Measurements from ENCODE around the gene NAALAD2. TPM values are rescaled to one million over a fixed set of nuclear protein-coding genes. Genes with fewer than 3 reads are reported as not detected.

Gene NAALAD2
- total and polyA plus RNA-seq, 3 experiments from 2014 or later, result not detected

DNA sequence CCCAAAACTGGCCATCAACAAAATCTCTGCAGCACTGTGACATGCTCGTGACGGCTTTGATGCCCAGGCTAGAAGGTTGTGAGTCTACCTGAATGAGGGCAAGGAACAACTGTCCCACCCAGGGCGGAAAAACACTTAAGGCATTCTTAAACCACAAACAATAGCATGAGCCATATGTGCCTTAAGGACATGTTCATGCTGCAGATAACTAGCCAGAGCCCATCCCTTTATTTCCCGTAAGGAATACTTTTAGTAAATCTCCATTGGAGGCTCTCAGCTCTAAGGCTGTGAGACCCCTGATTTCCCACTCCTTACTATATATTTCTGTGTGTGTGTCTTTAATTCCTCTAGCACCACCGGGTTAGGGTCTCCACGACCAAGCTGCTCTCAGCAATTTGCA is 85.0 kb downstream of the NAALAD2 start:
- Histone ChIP-seq H3K9me3 (ENCODE audit: low read length) (no peaks in the 10 kb centered on the region), H3K36me3 (ENCODE audit: insufficient read depth, low read length) (peaks cover 7% of the 10 kb centered on the region), H3K4me1 (ENCODE audit: insufficient read depth, low read length) (peaks cover 46% of the 10 kb centered on the region), H3K27me3 (ENCODE audit: insufficient read depth, low read length, poor library complexity, severe bottlenecking) (no peaks in the 10 kb centered on the region), H3K27ac (ENCODE audit: low read depth, low read length) (no peak overlapping the region), H3K4me3 (ENCODE audit: low read length) (no peak overlapping the region)
- Mint-ChIP-seq H3K4me1 (peaks cover 68 to 85% (median 80%) of the 10 kb centered on the region in 3 donors), H3K27me3 (no peaks in the 10 kb centered on the region), H3K27ac (peak overlapping the region; percentile 0 to 87 (median 52)), H3K36me3 (peaks cover 0 to 35% (median 6%) of the 10 kb centered on the region in 3 donors), H3K4me3 (peak overlapping the region in 6 of 7 donors; percentile 20 to 99 (median 95)), H3K9me3 (no peaks in the 10 kb centered on the region)
- ChIA-PET POLR2A (no interaction called here), CTCF (no interaction called here)
- DNase-seq, result no peak

DNA sequence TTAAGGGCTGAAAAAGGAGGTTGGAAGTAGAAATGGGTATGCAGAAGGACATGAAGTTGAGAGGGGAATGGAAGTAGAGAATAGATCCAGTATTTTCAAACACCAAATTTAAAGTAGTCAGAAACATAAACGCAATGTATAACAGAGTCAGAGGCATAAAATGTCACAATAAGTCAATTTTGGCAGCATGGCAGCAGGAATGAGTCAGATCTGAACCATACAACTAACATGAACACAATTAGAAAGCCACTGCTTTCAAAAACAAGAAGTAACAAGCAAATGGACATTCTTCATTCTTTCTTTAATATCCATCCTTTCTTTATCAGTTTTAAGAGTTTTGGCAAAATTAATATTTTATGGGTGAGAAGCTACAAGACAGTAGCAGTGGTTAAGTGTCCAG is 85.9 kb downstream of the NAALAD2 start:
- Mint-ChIP-seq H3K4me3 (peak overlapping the region; percentile 93 to 99 (median 99)), H3K36me3 (peaks cover 0 to 29% (median 7%) of the 10 kb centered on the region in 3 donors), H3K27ac (peak overlapping the region; percentile 13 to 98 (median 82)), H3K9me3 (no peaks in the 10 kb centered on the region), H3K27me3 (no peaks in the 10 kb centered on the region), H3K4me1 (peaks cover 70 to 85% (median 80%) of the 10 kb centered on the region in 3 donors)
- Histone ChIP-seq H3K27ac (ENCODE audit: low read depth, low read length) (peak overlapping the region; percentile 32), H3K27me3 (ENCODE audit: insufficient read depth, low read length, poor library complexity, severe bottlenecking) (no peaks in the 10 kb centered on the region), H3K4me1 (ENCODE audit: insufficient read depth, low read length) (peaks cover 46% of the 10 kb centered on the region), H3K9me3 (ENCODE audit: low read length) (no peaks in the 10 kb centered on the region), H3K4me3 (ENCODE audit: low read length) (no peak overlapping the region), H3K36me3 (ENCODE audit: insufficient read depth, low read length) (no peaks in the 10 kb centered on the region)
- DNase-seq, result no peak
- POLR2A ChIA-PET, result no interaction called here
- CTCF ChIA-PET, result interaction anchor here (1.1 kb wide), 1 partner anchor 16 kb away, joined by 5 read pairs; no protein-coding TSS in a partner anchor

DNA sequence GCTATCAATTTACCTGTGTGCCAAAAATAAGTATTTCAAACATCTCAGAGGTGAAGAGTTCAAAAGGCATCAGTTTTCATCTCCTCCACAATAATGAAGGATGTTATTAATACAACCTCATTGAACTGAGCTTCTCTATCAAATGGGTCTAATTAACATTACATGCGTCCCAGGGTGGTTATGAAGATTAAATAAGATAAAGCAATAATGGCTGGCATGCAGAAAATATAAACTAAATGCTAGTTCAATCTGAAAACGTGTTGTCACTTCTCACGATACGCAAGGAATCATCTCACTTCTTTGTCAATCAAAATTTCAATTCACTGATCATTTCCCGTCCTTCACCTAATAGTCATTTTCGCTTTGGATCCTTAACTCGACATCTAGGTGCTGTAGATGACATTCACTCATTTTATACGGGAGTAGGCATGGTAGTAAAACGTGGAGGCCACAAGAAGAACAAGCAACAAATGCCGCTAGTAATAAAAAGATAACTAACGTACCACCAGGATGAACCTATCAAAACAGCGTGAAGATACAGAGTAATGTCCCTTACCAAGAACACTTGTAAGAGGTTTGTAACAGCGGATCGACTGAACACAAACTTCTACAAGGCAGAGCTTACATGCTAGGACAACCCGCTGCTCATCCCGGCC is 87.5 kb downstream of the NAALAD2 start:
- Histone ChIP-seq H3K27me3 (ENCODE audit: insufficient read depth, low read length, poor library complexity, severe bottlenecking) (no peaks in the 10 kb centered on the region), H3K4me1 (ENCODE audit: insufficient read depth, low read length) (peaks cover 40% of the 10 kb centered on the region), H3K36me3 (ENCODE audit: insufficient read depth, low read length) (no peaks in the 10 kb centered on the region), H3K9me3 (ENCODE audit: low read length) (no peaks in the 10 kb centered on the region), H3K4me3 (ENCODE audit: low read length) (peak overlapping the region; percentile 85), H3K27ac (ENCODE audit: low read depth, low read length) (peak overlapping the region; percentile 86)
- Mint-ChIP-seq H3K27ac (peak overlapping the region; percentile 81 to 99 (median 97)), H3K36me3 (peaks cover 0 to 19% (median 1%) of the 10 kb centered on the region in 3 donors), H3K27me3 (no peaks in the 10 kb centered on the region), H3K4me1 (peaks cover 62 to 75% (median 69%) of the 10 kb centered on the region in 3 donors), H3K4me3 (peak overlapping the region; percentile 93 to 99 (median 99)), H3K9me3 (no peaks in the 10 kb centered on the region)
- POLR2A ChIA-PET, result no interaction called here
- CTCF ChIA-PET, result no interaction called here
- DNase-seq, result no peak

DNA sequence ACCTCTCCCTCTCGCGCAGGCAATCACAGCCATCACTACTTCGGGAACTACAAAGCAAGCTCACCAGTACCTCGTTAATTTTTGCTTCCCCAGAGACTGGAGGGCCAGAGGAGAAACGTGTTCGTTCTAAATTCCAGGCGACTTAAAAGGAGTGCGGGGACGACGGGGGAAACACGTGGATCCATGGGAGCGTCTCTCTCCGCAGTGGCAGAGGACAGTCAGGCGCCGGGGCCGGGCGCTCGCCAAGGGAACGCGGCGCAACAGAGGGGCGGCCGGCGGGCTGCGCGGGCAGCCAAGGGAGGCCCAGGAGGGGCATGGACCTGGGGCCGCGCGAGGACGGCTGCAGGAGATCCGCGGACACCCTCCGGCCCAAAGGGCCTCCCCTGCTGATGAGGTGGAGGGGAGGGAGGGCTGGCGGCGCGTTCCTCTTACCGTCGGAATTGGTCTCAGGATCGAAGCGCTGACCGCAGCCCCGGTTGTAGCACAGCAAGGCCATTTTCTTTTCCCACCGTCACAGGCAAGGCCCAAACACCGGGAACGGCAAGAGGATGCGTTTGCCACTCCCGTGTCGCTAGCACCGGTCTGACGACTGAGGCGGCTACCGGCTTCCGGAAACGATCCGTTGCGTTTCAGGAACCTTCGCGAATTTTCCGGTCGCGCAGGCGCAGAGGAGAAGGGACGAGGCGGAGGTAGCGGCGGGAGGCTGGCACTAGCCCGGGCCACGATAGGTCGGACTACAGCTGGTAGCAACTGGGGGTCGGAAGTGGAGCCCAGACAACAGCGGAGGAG is 88.2 kb downstream of the NAALAD2 start, which contains the start of gene CHORDC1:
CHORDC1 (minus strand) TSS at position 591 of the 789 bp plus-strand sequence; CDS start at position 496, 95 bp downstream.
- Histone ChIP-seq H3K27me3 (ENCODE audit: insufficient read depth, low read length, poor library complexity, severe bottlenecking) (no peaks in the 10 kb centered on the region), H3K27ac (ENCODE audit: low read depth, low read length) (peak within 1 kb of the TSS; percentile 86), H3K9me3 (ENCODE audit: low read length) (no peaks in the 10 kb centered on the region), H3K4me3 (ENCODE audit: low read length) (peak within 1 kb of the TSS; percentile 85), H3K36me3 (ENCODE audit: insufficient read depth, low read length) (no peaks in the 10 kb centered on the region), H3K4me1 (ENCODE audit: insufficient read depth, low read length) (peaks cover 40% of the 10 kb centered on the region)
- Mint-ChIP-seq H3K27me3 (peaks cover 0 to 1% of the 10 kb centered on the region in 2 donors), H3K4me3 (peak within 1 kb of the TSS; percentile 93 to 99 (median 99)), H3K27ac (peak within 1 kb of the TSS; percentile 81 to 99 (median 97)), H3K4me1 (peaks cover 57 to 69% (median 62%) of the 10 kb centered on the region in 3 donors), H3K9me3 (no peaks in the 10 kb centered on the region), H3K36me3 (peaks cover 0 to 17% (median 1%) of the 10 kb centered on the region in 3 donors)
- peak; percentile 88 to 92 (median 89) for DNase-seq
- ChIA-PET CTCF (interaction anchor here (0.9 kb wide), 1 partner anchor 10 kb away, joined by 3 read pairs; no protein-coding TSS in a partner anchor), POLR2A (no interaction called here)

DNA sequence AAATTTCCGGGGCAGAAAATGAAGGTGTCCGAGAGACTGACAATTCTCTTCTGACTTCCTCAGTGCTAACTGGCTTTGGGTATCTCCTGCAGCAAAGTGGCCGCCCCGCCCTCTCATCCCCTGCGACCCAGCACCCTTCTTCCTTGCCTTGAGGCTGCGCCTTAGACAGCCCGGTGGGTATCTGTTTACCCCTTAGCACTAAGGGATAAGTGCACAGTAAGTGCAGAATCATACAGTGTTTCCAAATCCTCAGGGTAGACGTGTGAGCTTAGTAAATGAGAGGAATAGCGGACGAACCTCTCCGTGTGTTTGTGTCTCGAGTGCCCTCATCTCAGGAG is 88.8 kb downstream of the NAALAD2 start:
- no peaks in the 10 kb centered on the region for H3K27me3 ChIP-seq (ENCODE audit: insufficient read depth, low read length, poor library complexity, severe bottlenecking)
- peak overlapping the region; percentile 81 to 99 (median 96) for H3K27ac Mint-ChIP-seq
- no peaks in the 10 kb centered on the region for H3K9me3 ChIP-seq (ENCODE audit: low read length)
- CTCF ChIA-PET, result interaction anchor here (0.9 kb wide), 1 partner anchor 10 kb away, joined by 3 read pairs; no protein-coding TSS in a partner anchor
- peaks cover 0 to 3% of the 10 kb centered on the region in 2 donors for H3K27me3 Mint-ChIP-seq
- no peak for DNase-seq
- POLR2A ChIA-PET, result no interaction called here
- peaks cover 36% of the 10 kb centered on the region for H3K4me1 ChIP-seq (ENCODE audit: insufficient read depth, low read length)
- peak overlapping the region; percentile 85 for H3K4me3 ChIP-seq (ENCODE audit: low read length)
- H3K9me3 Mint-ChIP-seq, result no peaks in the 10 kb centered on the region
- H3K36me3 ChIP-seq (ENCODE audit: insufficient read depth, low read length), result no peaks in the 10 kb centered on the region
- peaks cover 0 to 17% (median 1%) of the 10 kb centered on the region in 3 donors for H3K36me3 Mint-ChIP-seq
- H3K4me1 Mint-ChIP-seq, result peaks cover 53 to 63% (median 57%) of the 10 kb centered on the region in 3 donors
- peak overlapping the region; percentile 93 to 99 (median 99) for H3K4me3 Mint-ChIP-seq
- peak overlapping the region; percentile 86 for H3K27ac ChIP-seq (ENCODE audit: low read depth, low read length)

DNA sequence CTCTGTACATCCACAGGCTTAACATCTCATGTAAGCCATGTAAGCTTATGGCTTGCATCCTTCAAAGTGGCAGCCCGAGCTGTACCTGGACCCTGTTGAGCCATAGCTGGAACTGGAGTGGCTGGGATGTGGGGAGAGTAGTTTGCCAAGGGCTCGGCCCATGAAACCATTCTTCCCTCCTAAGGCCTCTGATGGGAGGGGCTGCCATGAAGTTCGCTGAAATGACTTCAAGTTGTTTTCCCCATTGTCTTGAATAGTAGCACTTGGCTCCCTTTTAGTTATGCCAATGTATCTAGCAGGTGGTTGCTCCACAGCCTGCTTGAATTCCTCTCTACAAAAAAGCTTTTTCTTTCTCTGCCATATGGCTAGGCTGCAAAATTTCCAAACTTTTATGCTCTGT is 93.6 kb downstream of the NAALAD2 start:
- H3K36me3 Mint-ChIP-seq, result peaks cover 1 to 6% (median 5%) of the 10 kb centered on the region in 3 donors
- H3K27me3 Mint-ChIP-seq, result peaks cover 0 to 3% of the 10 kb centered on the region in 2 donors
- peak overlapping the region in 1 of 7 donors; percentile 27 for H3K4me3 Mint-ChIP-seq
- CTCF ChIA-PET, result no interaction called here
- Histone ChIP-seq H3K4me1 (ENCODE audit: insufficient read depth, low read length) (peaks cover 7% of the 10 kb centered on the region), H3K27ac (ENCODE audit: low read depth, low read length) (no peak overlapping the region), H3K36me3 (ENCODE audit: insufficient read depth, low read length) (no peaks in the 10 kb centered on the region), H3K27me3 (ENCODE audit: insufficient read depth, low read length, poor library complexity, severe bottlenecking) (no peaks in the 10 kb centered on the region), H3K4me3 (ENCODE audit: low read length) (no peak overlapping the region), H3K9me3 (ENCODE audit: low read length) (no peaks in the 10 kb centered on the region)
- DNase-seq, result no peak
- H3K9me3 Mint-ChIP-seq, result no peaks in the 10 kb centered on the region
- peaks cover 14 to 24% (median 15%) of the 10 kb centered on the region in 3 donors for H3K4me1 Mint-ChIP-seq
- no peak overlapping the region for H3K27ac Mint-ChIP-seq
- POLR2A ChIA-PET, result no interaction called here

DNA sequence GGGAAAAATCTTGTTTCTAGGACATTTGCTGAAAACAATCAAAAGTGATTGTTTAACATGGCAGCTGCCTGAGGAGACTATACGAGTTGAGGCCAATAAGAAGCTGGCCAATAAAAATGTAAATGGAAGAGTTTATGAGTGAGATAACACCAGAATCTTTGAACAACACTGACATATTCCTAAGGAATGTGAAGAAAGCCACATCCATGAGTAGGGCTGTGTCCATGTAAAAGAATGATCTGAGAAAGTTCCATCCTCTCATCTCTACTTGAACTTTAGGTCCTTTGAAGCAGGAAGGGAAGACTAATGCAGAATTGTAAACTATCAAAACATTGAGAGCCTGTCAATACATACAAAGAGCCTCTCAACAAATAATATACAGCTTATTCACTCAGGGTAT is 95.3 kb downstream of the NAALAD2 start:
- no peaks in the 10 kb centered on the region for H3K9me3 ChIP-seq (ENCODE audit: low read length)
- no peaks in the 10 kb centered on the region for H3K4me1 ChIP-seq (ENCODE audit: insufficient read depth, low read length)
- no peak overlapping the region for H3K4me3 ChIP-seq (ENCODE audit: low read length)
- DNase-seq, result no peak
- Mint-ChIP-seq H3K4me1 (peaks cover 3 to 10% (median 4%) of the 10 kb centered on the region in 3 donors), H3K4me3 (no peak overlapping the region), H3K9me3 (no peaks in the 10 kb centered on the region), H3K36me3 (peaks cover 0 to 6% (median 1%) of the 10 kb centered on the region in 3 donors), H3K27ac (no peak overlapping the region), H3K27me3 (peaks cover 0 to 3% of the 10 kb centered on the region in 2 donors)
- no peak overlapping the region for H3K27ac ChIP-seq (ENCODE audit: low read depth, low read length)
- no peaks in the 10 kb centered on the region for H3K36me3 ChIP-seq (ENCODE audit: insufficient read depth, low read length)
- no peaks in the 10 kb centered on the region for H3K27me3 ChIP-seq (ENCODE audit: insufficient read depth, low read length, poor library complexity, severe bottlenecking)
- ChIA-PET CTCF (no interaction called here), POLR2A (no interaction called here)

DNA sequence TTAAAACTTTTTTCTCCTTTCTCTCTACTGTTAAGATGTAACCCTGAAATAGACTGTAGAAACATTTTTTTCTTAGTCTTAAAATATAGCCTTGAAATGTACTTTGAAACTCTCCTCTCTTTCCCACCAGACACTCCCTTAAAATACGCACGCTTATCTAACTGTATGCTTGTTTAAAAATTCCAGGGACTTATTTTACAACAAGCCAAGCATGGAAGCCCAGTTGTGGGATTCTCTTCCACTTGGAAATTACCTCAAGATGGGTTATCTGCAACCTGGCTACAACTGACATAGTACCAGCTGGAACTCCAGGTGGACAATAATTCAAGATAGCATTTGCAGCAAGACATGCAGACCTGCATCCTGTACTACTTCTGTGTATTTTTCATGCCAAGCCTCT is 100.5 kb downstream of the NAALAD2 start:
- no peaks in the 10 kb centered on the region for H3K36me3 Mint-ChIP-seq
- no peaks in the 10 kb centered on the region for H3K4me1 Mint-ChIP-seq
- Histone ChIP-seq H3K4me3 (ENCODE audit: low read length) (no peak overlapping the region), H3K4me1 (ENCODE audit: insufficient read depth, low read length) (no peaks in the 10 kb centered on the region), H3K9me3 (ENCODE audit: low read length) (no peaks in the 10 kb centered on the region), H3K27ac (ENCODE audit: low read depth, low read length) (no peak overlapping the region), H3K36me3 (ENCODE audit: insufficient read depth, low read length) (no peaks in the 10 kb centered on the region), H3K27me3 (ENCODE audit: insufficient read depth, low read length, poor library complexity, severe bottlenecking) (no peaks in the 10 kb centered on the region)
- peaks cover 2 to 6% of the 10 kb centered on the region in 2 donors for H3K27me3 Mint-ChIP-seq
- H3K27ac Mint-ChIP-seq, result no peak overlapping the region
- no peaks in the 10 kb centered on the region for H3K9me3 Mint-ChIP-seq
- no peak for DNase-seq
- no peak overlapping the region for H3K4me3 Mint-ChIP-seq
- ChIA-PET POLR2A (no interaction called here), CTCF (no interaction called here)

All from CD8-positive, alpha-beta memory T cell (primary cell).